Neural cell (in vitro differentiated cells): ENCODE data around the gene TM9SF4. TPM values are rescaled to one million over a fixed set of nuclear protein-coding genes. Genes with fewer than 3 reads are reported as not detected.

ENCODE experiments used
- H2AFZ ChIP-seq: fragments of 200-600, 300-800 bp; sonication (generic), shearing (Covaris generic); 2 replicates; pipeline ENCODE4 v1.6.0; 2014; ENCODE audit warnings: low read depth, mild to moderate bottlenecking, antibody characterized with exemption, low read length, moderate library complexity
- H3F3A ChIP-seq: fragments of 200-600 bp; shearing (Covaris generic); 2 replicates; pipeline ENCODE4 v1.6.1; 2016; ENCODE audit warnings: mild to moderate bottlenecking, moderate library complexity, mixed read lengths, antibody characterized with exemption, low read length; ENCODE audit not compliant: insufficient read depth, poor library complexity, severe bottlenecking
- H3K27ac ChIP-seq: fragments of 200-600, 300-800 bp; sonication (generic), shearing (Covaris generic); 2 replicates; pipeline ENCODE4 v1.5.1; 2014; ENCODE audit warnings: mild to moderate bottlenecking, low read length, moderate library complexity
- H3K27me3 ChIP-seq: fragments of 300-800, 200-600 bp; sonication (generic), shearing (Covaris generic); 2 replicates; pipeline ENCODE4 v1.6.0; 2014; ENCODE audit warnings: mild to moderate bottlenecking, low read depth, low read length, moderate library complexity; ENCODE audit not compliant: insufficient read depth
- H3K36me3 ChIP-seq: fragments of 300-800, 200-600 bp; sonication (generic), shearing (Covaris generic); 2 replicates; pipeline ENCODE4 v1.5.1; 2014; ENCODE audit warnings: mild to moderate bottlenecking, antibody characterized with exemption, low read length, moderate library complexity; ENCODE audit not compliant: insufficient read depth
- H3K4me2 ChIP-seq: fragments of 300-800, 200-600 bp; sonication (generic), shearing (Covaris generic); 2 replicates; pipeline ENCODE4 v1.6.0; 2014; ENCODE audit warnings: mild to moderate bottlenecking, low read length
- H3K4me3 ChIP-seq: fragments of 300-800, 200-600 bp; sonication (generic), shearing (Covaris generic); 2 replicates; pipeline ENCODE4 v1.5.1; 2014; ENCODE audit warnings: mild to moderate bottlenecking, low read length, moderate library complexity
- H3K79me2 ChIP-seq: fragments of 200-600 bp; shearing (Covaris generic); replicated peaks from 2 replicates; pipeline ENCODE4 v1.6.0; 2014; ENCODE audit warnings: mild to moderate bottlenecking, low read length, moderate library complexity; ENCODE audit not compliant: insufficient read depth
- H3K9ac ChIP-seq: fragments of 300-800, 200-600 bp; sonication (generic), shearing (Covaris generic); 2 replicates; pipeline ENCODE4 v1.6.1; 2016; ENCODE audit warnings: mild to moderate bottlenecking, low read length, mixed read lengths
- H3K9me2 ChIP-seq: fragments of 200-600 bp; shearing (Covaris generic); 2 replicates; pipeline ENCODE4 v1.6.1; 2016; ENCODE audit warnings: mild to moderate bottlenecking, low read length, mixed read lengths; ENCODE audit not compliant: insufficient read depth
- H3K9me3 ChIP-seq: fragments of 200-600, 300-800 bp; sonication (generic), shearing (Covaris generic); 2 replicates; pipeline ENCODE4 v1.6.1; 2016; ENCODE audit warnings: mild to moderate bottlenecking, mixed run types, low read length, moderate library complexity, mixed read lengths
- H4K20me1 ChIP-seq: fragments of 200-600 bp; shearing (Covaris generic); 2 replicates; pipeline ENCODE4 v1.6.1; 2016; ENCODE audit warnings: mild to moderate bottlenecking, mixed run types; ENCODE audit not compliant: insufficient read depth
- EP300 ChIP-seq: fragments of 450-650 bp; conservative IDR thresholded peaks from 2 replicates; pipeline ENCODE4 v1.6.1; 2014; ENCODE audit warnings: antibody characterized with exemption, mild to moderate bottlenecking, moderate library complexity; ENCODE audit not compliant: poor library complexity, severe bottlenecking
- EZH2 ChIP-seq: fragments of 200-600, 300-800 bp; shearing (Covaris generic), sonication (generic); IDR thresholded peaks from 2 replicates; pipeline ENCODE4 v1.6.1; 2014; ENCODE audit warnings: antibody characterized with exemption, low read length, borderline replicate concordance, mild to moderate bottlenecking; ENCODE audit not compliant: insufficient read depth, poor library complexity, severe bottlenecking
- MXI1 ChIP-seq: fragments of 450-650 bp; conservative IDR thresholded peaks from 2 replicates; pipeline ENCODE4 v1.6.1; 2014; ENCODE audit warnings: antibody characterized with exemption, mild to moderate bottlenecking; ENCODE audit not compliant: poor library complexity, severe bottlenecking
- POLR2AphosphoS5 ChIP-seq: IDR thresholded peaks from 2 replicates; pipeline ENCODE4 v1.6.1; 2012
- RAD21 ChIP-seq: fragments of 450-650 bp; conservative IDR thresholded peaks from 2 replicates; pipeline ENCODE4 v1.6.1; 2014; ENCODE audit warnings: antibody characterized with exemption, mild to moderate bottlenecking, moderate library complexity
- SMC3 ChIP-seq: fragments of 450-650 bp; conservative IDR thresholded peaks from 2 replicates; pipeline ENCODE4 v1.6.1; 2014; ENCODE audit warnings: antibody characterized with exemption, mild to moderate bottlenecking, moderate library complexity; ENCODE audit not compliant: poor library complexity
- TAF1 ChIP-seq: IDR thresholded peaks from 2 replicates; pipeline ENCODE4 v1.6.1; 2012; ENCODE audit warnings: low read depth
- polyA plus RNA-seq: library from polyadenylated mRNA; depleted of rRNA; stranded (reverse); fragments of >200 nt; gene quantifications from 2 replicates; pipeline ENCODE4 v1.2.3, GENCODE V29; 2014
- TF ChIP-seq, protein P1 (sequence below): IDR thresholded peaks from 2 replicates; pipeline ENCODE4 v1.6.1; 2012; ENCODE audit warnings: borderline replicate concordance
- TF ChIP-seq, protein P2 (sequence below): fragments of 450-650 bp; IDR thresholded peaks from 2 replicates; pipeline ENCODE4 v1.5.1; 2014; ENCODE audit warnings: antibody characterized with exemption, mild to moderate bottlenecking, moderate library complexity; ENCODE audit not compliant: poor library complexity, severe bottlenecking

The TM9SF4 gene
- polyA plus RNA-seq, 1 donor from 2014 or later: 18.3 TPM

DNA sequence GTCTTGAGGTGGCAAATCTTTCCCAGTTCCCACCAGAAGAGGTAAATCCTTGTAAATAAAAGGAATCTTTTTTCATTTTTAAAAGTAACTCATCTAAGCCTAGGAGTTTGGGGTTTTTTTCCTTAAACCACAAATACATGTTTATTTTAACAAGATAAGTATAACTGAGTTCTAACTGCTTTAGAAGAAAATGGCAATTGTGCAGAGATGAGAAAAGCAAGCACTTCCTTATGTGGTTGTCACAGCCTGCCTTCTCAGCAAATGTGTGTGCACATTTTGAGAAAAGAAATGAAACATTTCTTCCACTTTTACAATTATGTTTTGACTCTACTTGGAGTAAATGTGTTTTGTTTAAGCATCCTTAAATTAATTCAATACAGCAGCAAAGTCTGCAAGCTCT, 39.8 kb upstream of the TM9SF4 start:
- no peak overlapping the region for H3K9ac ChIP-seq
- H3K4me3 ChIP-seq: no peak overlapping the region
- H3K27me3 ChIP-seq: peaks cover 12% of the 10 kb centered on the region
- H2AFZ ChIP-seq: no peak overlapping the region
- no peaks in the 10 kb centered on the region for H3K9me3 ChIP-seq
- no peaks in the 10 kb centered on the region for H3K9me2 ChIP-seq
- H3K36me3 ChIP-seq: no peaks in the 10 kb centered on the region
- H3K27ac ChIP-seq: no peak overlapping the region
- H3F3A ChIP-seq: no peaks in the 10 kb centered on the region
- H4K20me1 ChIP-seq: no peaks in the 10 kb centered on the region
- H3K79me2 ChIP-seq: no peaks in the 10 kb centered on the region
- H3K4me2 ChIP-seq: no peak overlapping the region
- no peak for TF ChIP-seq MXI1
- TF ChIP-seq EP300: no peak
- TF ChIP-seq TAF1: no peak
- TF ChIP-seq RAD21: no peak
- TF ChIP-seq, protein P1, sequence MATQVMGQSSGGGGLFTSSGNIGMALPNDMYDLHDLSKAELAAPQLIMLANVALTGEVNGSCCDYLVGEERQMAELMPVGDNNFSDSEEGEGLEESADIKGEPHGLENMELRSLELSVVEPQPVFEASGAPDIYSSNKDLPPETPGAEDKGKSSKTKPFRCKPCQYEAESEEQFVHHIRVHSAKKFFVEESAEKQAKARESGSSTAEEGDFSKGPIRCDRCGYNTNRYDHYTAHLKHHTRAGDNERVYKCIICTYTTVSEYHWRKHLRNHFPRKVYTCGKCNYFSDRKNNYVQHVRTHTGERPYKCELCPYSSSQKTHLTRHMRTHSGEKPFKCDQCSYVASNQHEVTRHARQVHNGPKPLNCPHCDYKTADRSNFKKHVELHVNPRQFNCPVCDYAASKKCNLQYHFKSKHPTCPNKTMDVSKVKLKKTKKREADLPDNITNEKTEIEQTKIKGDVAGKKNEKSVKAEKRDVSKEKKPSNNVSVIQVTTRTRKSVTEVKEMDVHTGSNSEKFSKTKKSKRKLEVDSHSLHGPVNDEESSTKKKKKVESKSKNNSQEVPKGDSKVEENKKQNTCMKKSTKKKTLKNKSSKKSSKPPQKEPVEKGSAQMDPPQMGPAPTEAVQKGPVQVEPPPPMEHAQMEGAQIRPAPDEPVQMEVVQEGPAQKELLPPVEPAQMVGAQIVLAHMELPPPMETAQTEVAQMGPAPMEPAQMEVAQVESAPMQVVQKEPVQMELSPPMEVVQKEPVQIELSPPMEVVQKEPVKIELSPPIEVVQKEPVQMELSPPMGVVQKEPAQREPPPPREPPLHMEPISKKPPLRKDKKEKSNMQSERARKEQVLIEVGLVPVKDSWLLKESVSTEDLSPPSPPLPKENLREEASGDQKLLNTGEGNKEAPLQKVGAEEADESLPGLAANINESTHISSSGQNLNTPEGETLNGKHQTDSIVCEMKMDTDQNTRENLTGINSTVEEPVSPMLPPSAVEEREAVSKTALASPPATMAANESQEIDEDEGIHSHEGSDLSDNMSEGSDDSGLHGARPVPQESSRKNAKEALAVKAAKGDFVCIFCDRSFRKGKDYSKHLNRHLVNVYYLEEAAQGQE: no peak
- TF ChIP-seq SMC3: no peak
- TF ChIP-seq, protein P2, sequence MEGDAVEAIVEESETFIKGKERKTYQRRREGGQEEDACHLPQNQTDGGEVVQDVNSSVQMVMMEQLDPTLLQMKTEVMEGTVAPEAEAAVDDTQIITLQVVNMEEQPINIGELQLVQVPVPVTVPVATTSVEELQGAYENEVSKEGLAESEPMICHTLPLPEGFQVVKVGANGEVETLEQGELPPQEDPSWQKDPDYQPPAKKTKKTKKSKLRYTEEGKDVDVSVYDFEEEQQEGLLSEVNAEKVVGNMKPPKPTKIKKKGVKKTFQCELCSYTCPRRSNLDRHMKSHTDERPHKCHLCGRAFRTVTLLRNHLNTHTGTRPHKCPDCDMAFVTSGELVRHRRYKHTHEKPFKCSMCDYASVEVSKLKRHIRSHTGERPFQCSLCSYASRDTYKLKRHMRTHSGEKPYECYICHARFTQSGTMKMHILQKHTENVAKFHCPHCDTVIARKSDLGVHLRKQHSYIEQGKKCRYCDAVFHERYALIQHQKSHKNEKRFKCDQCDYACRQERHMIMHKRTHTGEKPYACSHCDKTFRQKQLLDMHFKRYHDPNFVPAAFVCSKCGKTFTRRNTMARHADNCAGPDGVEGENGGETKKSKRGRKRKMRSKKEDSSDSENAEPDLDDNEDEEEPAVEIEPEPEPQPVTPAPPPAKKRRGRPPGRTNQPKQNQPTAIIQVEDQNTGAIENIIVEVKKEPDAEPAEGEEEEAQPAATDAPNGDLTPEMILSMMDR: no peak
- no peak for TF ChIP-seq EZH2
- no peak for TF ChIP-seq POLR2AphosphoS5

DNA sequence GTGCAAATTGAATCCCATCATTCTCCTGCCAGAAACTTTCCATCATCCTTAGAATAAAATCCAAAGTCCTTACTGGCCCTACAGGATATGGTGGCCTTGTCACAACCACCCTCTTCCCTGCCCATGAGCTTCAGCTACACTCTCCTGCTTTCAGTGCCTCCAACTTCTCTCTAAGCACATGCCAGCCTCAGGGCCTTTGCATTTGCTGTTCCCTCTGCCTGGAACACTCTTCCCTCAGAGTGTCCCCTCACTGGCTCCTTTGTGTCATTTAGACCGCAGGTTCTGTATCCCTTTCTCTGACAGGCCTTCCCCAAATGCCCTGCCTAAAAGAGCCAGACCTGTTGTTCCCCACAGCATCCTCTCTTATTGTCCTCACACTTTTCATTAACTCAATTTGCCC, 39.2 kb upstream of the TM9SF4 start:
- H3K4me3 ChIP-seq: no peak overlapping the region
- TF ChIP-seq EP300: no peak
- no peak for TF ChIP-seq EZH2
- TF ChIP-seq, protein P1: no peak
- TF ChIP-seq MXI1: no peak
- TF ChIP-seq, protein P2: no peak
- no peak for TF ChIP-seq POLR2AphosphoS5
- TF ChIP-seq SMC3: no peak
- TF ChIP-seq TAF1: no peak
- no peak for TF ChIP-seq RAD21
- H2AFZ ChIP-seq: no peak overlapping the region

More for the DNA sequence above, 39.2 kb upstream of the TM9SF4 start:
- Histone ChIP-seq H3K9me3 (no peaks in the 10 kb centered on the region), H3F3A (no peaks in the 10 kb centered on the region), H3K36me3 (no peaks in the 10 kb centered on the region), H3K27me3 (peaks cover 12% of the 10 kb centered on the region), H3K27ac (no peak overlapping the region), H3K4me2 (no peak overlapping the region), H3K9ac (no peak overlapping the region), H4K20me1 (no peaks in the 10 kb centered on the region), H3K79me2 (no peaks in the 10 kb centered on the region), H3K9me2 (no peaks in the 10 kb centered on the region)
